HG03469 (cell line): ENCODE results near the gene OR2A42.
"Not testable (repeated sequence)": the region's sequence is repeated elsewhere in the genome, so short reads cannot be mapped to it uniquely, and the experiment has no call there.

Experiments
- ATAC-seq: cut with Tn5 transposase; IDR thresholded peaks from one replicate; pipeline ENCODE4 v1.9.1; 2021; ENCODE audit warnings: mild to moderate bottlenecking, moderate library complexity, moderate number of reproducible peaks; ENCODE audit not compliant: unreplicated experiment

The OR2A42 gene, protein sequence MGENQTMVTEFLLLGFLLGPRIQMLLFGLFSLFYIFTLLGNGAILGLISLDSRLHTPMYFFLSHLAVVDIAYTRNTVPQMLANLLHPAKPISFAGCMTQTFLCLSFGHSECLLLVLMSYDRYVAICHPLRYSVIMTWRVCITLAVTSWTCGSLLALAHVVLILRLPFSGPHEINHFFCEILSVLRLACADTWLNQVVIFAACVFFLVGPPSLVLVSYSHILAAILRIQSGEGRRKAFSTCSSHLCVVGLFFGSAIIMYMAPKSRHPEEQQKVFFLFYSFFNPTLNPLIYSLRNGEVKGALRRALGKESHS

DNA sequence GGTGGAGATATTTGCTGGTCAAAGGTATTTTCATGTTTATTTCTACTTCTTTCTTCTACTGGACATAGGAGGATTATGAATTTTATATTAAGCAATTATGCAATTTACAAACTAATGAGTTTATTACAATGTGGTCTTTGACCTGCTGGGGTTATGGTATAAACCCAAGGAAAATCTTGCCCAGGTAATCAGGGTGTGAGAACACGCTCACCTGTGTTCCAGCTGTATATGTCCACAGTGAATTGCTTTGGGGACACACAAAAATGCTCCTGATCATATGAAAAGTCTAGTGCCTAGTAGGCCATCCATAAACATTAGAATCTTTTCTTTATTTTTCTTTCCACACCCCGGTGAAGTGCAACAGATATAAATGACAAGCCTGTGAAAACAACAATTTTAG lies at the start of gene OR2A42:
Gene OR2A42, minus strand, starts transcription at position 241 of the 400 bp plus-strand sequence. CDS start 6,762 bp downstream, outside the sequence.
- not testable (repeated sequence) for ATAC-seq

DNA sequence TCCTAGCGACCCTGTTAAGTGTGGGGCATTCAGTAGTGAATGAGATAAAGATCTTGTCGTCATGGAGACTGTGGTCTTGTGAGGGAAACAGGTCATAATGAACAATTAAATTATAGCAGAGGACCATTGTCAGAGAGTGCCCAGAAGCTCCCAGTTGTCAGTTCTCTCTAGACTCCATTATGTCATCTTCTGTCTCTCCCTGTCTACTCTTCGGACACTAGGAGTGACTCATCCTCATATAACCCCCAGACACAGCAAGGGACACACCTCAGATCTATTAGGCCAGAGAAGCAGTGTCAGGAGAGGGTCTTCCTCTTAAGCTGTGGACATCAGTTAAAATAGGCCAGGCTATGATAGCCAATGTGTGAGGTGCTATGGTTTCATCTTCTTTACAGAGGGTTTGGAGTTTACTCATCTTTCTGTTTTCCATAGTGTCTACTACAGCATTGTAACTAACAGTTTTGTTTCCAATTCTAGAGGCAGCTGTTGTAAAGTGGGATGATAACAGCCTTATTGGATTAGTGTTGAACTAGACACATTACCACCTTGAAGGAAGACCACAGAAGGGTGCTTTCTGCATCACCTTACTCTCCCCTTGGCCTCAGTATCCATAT lies 47.9 kb upstream of the OR2A42 start:
- ATAC-seq: not testable (repeated sequence)

DNA sequence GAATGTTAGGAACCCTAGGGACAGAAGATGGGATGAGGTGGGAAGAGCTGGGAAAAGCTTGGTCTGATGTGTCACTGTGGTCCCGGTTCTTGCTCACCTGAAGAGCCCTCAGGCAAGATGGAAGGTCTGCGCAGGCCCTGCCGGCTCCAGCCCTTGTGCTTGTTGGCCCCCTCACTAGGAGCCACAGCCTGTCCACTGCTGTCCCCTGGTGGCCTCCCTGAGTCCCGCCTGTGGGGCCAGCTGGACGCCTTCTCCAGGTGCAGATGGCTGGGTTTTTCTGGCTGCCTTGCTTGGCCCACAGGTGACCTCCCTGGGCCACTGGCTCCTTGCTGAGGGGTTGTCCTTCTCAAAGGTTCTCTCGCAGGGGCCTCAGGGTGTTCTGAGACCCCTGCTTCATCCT lies 44.3 kb upstream of the OR2A42 start:
- not testable (repeated sequence) for ATAC-seq

DNA sequence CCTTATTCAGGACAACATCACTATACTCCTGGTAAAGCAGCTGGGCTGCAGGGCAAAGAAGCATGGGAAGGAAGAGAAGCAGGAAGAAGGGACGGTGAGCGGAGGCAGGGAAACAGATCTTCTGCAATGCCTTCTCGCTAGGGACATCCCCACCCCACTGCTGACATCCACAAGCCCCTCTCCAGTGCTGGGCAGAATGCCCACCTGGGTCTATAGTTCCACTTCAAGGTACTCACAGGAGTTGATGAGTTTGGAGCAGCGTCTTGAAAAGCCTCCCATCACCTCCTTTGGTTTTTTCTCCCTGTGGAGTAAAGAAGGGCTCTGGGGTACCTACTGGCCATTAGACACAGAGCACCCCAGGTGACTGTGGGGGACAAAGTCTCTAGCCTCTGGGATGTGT lies 43.1 kb upstream of the OR2A42 start:
- not testable (repeated sequence) for ATAC-seq

DNA sequence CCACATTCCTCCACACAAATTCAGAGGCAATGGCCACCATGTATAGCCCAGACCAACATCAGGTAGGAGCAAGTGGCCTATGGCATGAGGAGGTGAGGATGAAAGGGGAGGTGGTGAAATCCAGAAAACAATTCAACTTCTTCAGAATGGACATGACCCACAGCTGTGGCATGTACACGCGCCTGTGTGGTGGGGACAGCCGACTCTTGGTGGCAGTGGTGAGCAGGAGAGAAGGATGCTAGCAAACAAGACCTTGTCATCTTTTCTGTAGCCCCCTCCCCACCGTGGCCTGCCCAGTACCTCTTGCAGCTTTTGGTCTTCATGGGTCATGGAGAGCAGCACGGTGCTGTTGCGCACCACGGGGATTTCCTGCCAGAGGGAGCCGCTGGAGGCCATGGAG lies 42.6 kb upstream of the OR2A42 start:
- not testable (repeated sequence) for ATAC-seq

DNA sequence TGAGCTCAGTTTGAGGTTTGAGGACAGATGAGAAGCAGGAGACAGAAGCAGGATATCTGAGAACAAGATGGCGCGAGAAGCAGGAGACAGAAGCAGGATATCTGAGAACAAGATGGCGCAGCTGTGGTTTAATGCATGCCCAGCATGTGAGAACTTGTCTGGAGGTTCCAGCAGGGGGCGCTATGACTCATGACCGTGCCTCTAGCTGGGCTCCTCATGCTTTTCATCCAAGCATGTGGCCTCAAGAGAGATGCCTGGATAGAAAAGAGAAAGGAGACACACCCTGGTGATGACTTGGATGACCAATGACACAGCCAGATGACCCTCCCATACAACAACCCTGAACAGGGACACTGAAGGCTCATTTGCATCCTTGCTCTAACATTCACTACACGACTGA lies 40.6 kb upstream of the OR2A42 start:
- not testable (repeated sequence) for ATAC-seq

DNA sequence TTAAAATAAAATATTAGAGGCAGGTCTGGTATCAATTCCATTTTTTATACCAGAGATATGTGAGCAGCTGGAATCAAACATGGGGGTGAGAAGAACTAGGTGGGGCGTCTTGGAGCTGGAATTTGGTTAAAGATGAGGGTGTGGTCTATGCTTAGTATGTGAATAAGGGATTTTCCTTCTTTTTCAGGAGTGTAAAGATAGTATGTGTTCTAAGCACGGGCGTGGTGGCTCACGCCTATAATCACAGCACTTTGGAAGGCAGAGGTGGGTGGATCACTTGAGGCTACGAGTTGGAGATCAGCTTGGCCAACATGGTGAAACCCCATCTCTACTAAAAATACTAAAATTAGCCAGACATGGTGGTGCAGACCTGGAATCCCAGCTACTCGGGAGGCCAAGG lies 35.9 kb upstream of the OR2A42 start:
- not testable (repeated sequence) for ATAC-seq

DNA sequence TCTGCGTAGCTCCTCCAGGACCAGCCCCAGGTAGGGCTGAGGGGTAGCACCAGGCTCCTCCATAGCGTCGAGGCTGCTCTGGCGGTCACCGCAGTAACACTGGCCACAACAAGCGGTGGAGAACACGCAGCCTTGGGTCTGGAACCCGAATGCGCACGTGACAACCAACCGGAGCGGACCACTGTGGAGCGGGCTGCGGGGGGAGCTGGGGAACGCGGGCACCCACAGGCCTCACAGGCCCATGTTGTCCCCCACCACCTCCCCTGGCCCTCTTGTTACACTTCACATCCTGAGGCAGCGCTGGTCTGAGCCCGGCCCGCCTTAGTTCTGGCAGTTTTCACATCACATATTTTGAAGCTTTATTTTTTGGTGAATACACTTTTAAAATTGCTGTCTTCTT lies 29.8 kb upstream of the OR2A42 start, which contains the start of gene CTAGE8:
Gene CTAGE8, minus strand, starts transcription at position 101 of the 400 bp plus-strand sequence. Its CDS starts 38 bp downstream, at position 63.
- ATAC-seq: not testable (repeated sequence)

DNA sequence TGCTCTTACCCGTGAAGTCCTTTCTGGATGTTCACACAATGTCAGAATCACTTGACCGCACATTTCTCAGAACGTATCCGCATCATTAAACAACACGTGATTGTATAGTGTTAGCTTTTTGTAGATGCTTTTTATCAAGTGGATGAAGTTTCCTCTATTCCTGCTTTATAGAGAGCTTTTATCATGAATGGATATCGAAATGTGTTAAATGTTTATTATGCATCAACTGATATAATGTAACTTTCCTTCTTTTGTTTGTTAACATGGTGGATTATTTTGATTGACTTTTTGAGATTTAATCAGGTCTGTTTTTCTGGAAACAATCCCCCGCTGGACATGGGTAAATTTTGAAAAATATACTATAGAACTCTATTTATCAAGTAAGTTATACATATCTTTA lies 25.3 kb upstream of the OR2A42 start, which contains the start of gene OR2A7:
Gene OR2A7, minus strand, starts transcription at position 101 of the 400 bp plus-strand sequence. CDS start 5,164 bp downstream, outside the sequence.
- not testable (repeated sequence) for ATAC-seq

DNA sequence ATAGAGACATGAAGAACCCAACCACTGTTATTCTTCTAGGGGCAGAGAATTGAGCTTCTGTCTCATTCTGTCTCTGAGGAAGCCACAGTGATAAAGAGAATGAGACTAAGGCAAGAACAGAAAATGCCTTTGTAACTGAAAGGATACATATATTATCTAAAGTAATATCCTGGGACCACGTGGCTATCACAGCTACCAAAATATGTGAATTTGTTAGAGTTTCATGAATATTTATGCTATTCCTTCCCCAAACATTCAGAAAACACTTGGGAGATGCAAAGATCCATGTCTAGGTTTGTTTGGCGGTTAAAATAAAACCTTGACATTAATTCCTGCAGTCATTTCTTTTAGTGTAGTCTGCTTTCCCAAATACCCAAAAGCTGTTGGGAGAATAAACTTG lies 22.7 kb upstream of the OR2A42 start:
- ATAC-seq: not testable (repeated sequence)

DNA sequence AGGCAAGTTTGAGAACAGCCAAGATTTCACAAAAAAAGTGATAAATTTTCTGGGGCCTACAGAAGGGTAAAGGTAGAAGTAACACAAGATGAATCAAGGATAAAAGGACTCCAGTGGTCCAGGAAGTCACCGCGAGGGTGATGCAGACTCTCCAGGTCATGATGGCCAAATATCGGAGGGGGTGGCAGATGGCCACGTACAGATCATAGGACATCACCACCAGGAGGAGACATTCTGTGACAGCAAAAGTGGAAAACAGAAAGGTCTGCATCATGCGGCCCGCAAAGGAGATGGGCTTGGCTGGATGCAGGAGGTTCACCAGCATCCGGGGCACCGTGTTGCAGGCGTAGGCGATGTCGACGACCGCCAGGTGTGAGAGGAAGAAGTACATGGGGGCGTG lies 19.7 kb upstream of the OR2A42 start:
- not testable (repeated sequence) for ATAC-seq

DNA sequence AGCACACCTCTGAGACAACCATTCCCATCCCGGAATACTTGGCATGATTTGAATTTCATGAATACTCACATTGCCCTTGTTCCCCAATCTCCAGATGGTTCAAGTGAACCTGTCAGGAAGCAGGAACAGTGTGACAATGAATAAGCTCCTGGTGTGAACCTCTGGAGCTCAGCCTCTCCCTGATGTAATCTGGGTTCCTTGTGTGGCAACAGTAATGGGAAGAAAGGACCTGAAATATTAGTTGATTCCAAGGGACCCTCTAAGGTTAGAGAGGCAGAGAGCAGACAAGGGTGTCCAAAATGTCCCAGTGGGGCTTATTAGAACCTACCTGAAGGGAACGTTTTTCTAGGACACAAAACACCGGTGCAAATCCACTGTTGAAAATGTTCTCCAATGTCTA lies 16.7 kb upstream of the OR2A42 start:
- ATAC-seq: no peak

DNA sequence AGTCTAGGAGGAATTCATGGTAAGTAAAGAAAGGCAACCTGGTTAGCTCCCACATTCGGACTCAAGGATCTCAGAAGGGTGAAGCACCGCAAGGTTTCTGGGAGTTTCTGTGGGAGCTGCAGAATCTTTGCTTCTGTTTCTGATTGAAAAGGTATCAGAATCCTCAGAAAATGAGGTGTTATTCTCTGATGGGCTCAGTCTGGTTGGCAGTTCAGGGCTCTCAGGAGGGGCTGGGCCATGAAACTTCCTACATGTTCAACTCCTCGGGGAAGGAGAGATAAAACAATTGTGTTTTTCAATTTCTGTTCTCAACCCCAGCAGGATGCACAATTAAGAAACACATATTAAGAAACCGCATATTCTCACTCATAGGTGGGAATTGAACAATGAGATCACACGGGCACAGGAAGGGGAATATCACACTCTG lies 16.1 kb upstream of the OR2A42 start:
- no peak for ATAC-seq

DNA sequence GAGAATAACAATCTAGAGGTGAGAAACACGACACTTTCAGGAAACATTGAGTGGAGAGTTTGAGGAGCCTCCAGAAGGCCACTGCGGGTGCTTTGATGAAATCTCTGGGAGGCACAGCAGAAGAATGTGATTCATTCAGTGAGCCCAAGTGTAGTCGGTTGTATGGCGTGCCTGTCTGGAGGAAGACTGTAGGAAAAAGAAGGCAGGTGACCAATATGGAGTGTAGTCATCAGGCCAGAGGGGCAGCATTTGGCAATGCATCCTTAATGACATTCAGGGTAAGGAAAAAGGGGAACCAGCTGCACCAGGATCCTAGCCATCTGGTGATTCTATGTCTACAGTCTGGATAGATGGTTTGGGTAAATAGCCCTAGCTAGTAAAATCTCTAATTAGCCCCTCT lies 12.9 kb upstream of the OR2A42 start:
- not testable (repeated sequence) for ATAC-seq

DNA sequence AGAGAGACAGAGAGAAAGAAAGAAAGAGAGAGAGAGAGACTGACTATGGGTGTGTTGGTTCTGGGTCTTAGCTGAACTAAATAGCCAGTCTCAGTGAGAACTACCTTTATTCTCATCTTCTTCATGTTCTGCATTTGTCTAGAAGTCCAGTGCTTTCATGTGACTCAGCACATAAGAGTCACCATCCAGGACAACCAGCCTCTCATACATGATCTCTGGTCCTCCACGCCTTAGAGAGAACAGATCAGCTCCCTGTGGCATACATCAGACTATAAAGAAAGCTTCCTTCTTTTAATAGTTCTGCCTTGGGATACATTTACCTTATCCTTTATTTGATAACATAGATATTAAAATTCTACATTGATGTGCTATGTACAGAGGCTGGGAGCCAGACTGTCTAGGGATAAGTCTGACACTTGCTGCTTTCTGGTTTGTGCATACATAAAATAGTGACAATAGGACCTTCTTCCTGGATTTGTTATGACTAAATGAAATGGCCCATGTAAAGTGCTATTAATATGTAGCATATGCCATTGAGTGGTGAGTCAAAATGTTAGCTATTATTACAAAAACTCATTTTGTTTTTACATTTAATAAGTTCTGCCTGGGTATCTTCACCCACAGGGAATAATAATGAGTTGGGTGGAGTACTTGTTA lies 8.4 kb upstream of the OR2A42 start:
- ATAC-seq: not testable (repeated sequence)

DNA sequence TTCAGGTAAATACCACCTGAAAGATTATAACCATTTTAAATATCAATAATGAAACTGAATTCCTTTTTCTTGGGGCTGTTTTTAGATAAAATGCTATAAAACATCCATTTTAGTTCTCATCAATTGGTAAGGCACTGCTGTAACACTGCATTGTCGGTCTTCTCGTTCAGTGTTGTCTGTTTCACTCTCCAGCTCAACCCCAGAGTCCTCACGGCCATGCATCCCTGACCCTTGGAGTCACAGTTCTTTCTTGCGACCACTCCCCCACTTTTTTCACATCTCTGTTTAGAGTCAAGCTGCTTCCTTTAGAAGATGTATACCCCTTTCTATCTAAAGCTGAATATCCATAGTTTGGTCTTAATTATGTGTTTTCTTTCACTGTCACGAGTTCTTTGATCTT lies 7.6 kb upstream of the OR2A42 start:
- not testable (repeated sequence) for ATAC-seq

DNA sequence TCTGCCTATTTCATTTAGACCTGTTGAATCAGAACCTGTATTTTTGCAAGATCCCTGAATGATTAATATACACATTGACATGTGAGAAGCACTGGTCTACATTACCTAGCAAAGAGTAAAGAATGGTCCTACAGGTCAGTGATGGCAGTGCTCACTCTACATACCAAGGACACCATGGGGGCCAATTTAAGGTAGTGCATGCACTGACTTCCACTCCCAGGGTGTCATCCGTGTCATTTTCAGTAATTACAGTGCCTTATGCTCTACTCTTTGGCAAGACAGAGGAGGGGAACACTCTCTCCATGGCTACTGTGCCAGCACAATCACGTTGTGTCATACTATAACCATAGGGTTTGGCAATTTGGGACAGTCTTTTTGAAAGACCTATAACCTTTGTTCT lies 6.0 kb upstream of the OR2A42 start:
- ATAC-seq: not testable (repeated sequence)

DNA sequence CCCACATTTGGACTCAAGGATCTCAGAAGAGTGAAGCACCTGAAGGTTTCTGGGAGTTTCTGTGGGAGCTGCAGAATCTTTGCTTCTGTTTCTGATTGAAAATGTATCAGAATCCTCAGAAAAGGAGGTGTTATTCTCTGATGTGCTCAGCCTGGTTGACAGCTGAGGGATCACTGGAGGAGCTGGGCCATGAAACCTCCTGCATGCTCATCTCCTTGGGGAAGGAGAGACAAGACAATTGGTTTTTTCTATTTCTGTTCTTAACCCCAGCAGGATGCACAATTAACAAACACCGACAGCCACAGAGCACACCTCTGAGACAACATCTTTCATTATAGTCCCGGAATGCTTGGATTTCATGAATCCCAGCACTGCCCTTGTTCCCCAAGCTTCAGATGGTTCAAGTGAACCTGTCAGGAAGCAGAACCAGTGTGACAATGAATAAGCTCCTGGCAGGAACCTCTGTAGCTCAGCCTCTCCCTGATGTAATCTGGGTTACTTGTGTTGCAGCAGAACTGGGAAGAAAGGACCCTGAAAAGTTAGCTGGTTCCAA lies 799 bp downstream of the OR2A42 start:
- ATAC-seq: not testable (repeated sequence)

DNA sequence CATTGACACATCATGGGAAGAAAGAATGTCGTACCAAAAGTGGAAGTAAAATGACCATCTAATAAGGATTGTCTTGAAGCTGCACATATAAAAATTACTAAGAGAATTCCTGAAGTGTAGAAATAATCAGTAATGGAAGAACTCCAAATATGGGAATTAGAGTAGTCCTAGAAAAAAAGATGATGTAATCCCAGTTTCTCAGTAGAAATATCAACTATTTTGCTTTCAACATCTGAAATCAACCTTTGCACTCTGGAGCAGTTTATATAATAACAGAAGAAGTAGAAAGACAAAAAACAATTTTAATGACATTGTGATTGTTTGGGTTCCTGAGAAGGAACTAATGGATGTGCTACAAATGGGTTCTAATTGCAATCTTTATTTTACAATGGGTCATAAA lies 6.4 kb downstream of the OR2A42 start:
- not testable (repeated sequence) for ATAC-seq

DNA sequence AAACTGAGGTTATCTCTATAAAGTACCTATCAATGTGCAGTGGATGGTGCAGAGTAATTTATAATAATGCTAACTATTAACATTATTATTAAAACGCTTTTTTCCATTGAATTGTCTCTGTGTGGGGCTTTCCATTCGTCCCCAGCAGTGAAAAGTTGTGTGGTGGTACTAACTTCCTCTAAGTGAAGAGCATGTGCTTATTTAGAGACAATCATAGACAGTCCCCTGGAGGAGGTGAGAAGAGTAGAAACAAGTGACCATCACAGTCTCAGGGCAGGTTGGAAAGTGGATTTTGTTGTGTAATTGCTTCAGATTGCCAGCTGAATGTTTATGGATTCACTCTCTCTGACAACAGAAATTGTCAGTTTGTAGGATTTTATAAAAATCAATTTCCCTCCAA lies 8.4 kb downstream of the OR2A42 start:
- ATAC-seq: not testable (repeated sequence)

DNA sequence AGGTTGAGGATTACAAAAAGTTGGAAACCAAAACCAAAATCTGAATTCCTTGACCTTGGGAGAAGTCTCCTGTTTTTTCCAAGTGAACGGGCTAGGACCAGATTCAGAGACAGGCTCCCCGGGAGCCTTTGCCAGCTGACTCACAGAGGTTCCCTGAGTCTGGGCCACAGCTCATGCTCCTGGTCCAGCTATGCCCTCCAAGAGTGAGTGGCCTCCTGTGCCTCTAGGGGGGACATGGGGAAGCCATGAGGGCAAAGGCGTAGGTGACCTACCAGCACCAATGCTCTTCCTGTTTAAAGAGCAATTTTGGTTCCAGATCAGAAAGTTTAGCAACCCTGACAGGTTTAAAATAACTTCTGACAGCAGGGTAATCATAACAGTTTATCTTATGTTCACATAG lies 10.6 kb downstream of the OR2A42 start:
- not testable (repeated sequence) for ATAC-seq
